ENCODE results near the gene TRIM45.

The TRIM45 gene

GRCh38 chr1:117166076-117166475, 44.5 kb upstream of the TRIM45 start:
- Histone ChIP-seq H2AFZ (ENCODE audit: low read depth, low read length) (no peak overlapping the region), H3K27me3 (ENCODE audit: control insufficient read depth in 1 of 2, insufficient read depth in 1 of 2, low read length in 2 of 2) (peaks cover 0 to 5% of the 10 kb centered on the region in 2 experiments), H3K27ac (ENCODE audit: low read length, poor library complexity, severe bottlenecking) (no peak overlapping the region), H3K4ac (ENCODE audit: low read depth in 1 of 2, low read length in 2 of 2) (no peak overlapping the region), H3K9ac (ENCODE audit: low read length) (no peak overlapping the region), H3K36me3 (ENCODE audit: control insufficient read depth in 1 of 2, insufficient read depth in 2 of 2, low read depth in 1 of 2, low read length in 2 of 2) (no peaks in the 10 kb centered on the region), H2AK5ac (ENCODE audit: low read length, severe bottlenecking) (no peak overlapping the region), H3K4me2 (ENCODE audit: low read length, poor library complexity, severe bottlenecking) (no peak overlapping the region), H3K14ac (ENCODE audit: low read length in 2 of 2) (no peak overlapping the region), H3K4me1 (ENCODE audit: control insufficient read depth, insufficient read depth, low read depth, low read length) (peaks cover 10% of the 10 kb centered on the region), H4K8ac (ENCODE audit: low read length) (no peak overlapping the region), H3K23ac (ENCODE audit: low read length in 2 of 2) (no peak overlapping the region), H2BK120ac (ENCODE audit: low read depth, low read length) (no peak overlapping the region), H4K91ac (ENCODE audit: low read length) (no peak overlapping the region), H3K79me1 (replicated peaks; ENCODE audit: low read length, poor library complexity, severe bottlenecking) (no peaks in the 10 kb centered on the region), H3K18ac (ENCODE audit: low read depth in 1 of 2, low read length in 2 of 2) (no peak overlapping the region), H2BK12ac (ENCODE audit: low read length in 2 of 2) (no peak overlapping the region), H2BK5ac (ENCODE audit: low read depth, low read length, poor library complexity, severe bottlenecking) (no peak overlapping the region), H3K9me3 (ENCODE audit: control insufficient read depth, low read length) (no peaks in the 10 kb centered on the region), H3K4me3 (ENCODE audit: insufficient read depth in 1 of 2, low read depth in 1 of 2, low read length in 2 of 2) (no peak overlapping the region), H2BK15ac (ENCODE audit: low read depth, poor library complexity, severe bottlenecking) (no peak overlapping the region)
- no CpG with 5 or more reads among the region's 2 CpGs for WGBS
- DNase-seq, result peak; percentile 95

- Histone ChIP-seq H3K36me3 (ENCODE audit: control insufficient read depth in 1 of 2, insufficient read depth in 2 of 2, low read depth in 1 of 2, low read length in 2 of 2) (no peaks in the 10 kb centered on the region), H3K79me1 (replicated peaks; ENCODE audit: low read length, poor library complexity, severe bottlenecking) (no peaks in the 10 kb centered on the region), H3K4me2 (ENCODE audit: low read length, poor library complexity, severe bottlenecking) (no peak overlapping the region), H4K8ac (ENCODE audit: low read length) (no peak overlapping the region), H2AFZ (ENCODE audit: low read depth, low read length) (no peak overlapping the region), H3K4me3 (ENCODE audit: insufficient read depth in 1 of 2, low read depth in 1 of 2, low read length in 2 of 2) (no peak overlapping the region), H3K9me3 (ENCODE audit: control insufficient read depth, low read length) (no peaks in the 10 kb centered on the region), H2BK15ac (ENCODE audit: low read depth, poor library complexity, severe bottlenecking) (no peak overlapping the region), H3K4ac (ENCODE audit: low read depth in 1 of 2, low read length in 2 of 2) (no peak overlapping the region), H2BK5ac (ENCODE audit: low read depth, low read length, poor library complexity, severe bottlenecking) (no peak overlapping the region), H2BK12ac (ENCODE audit: low read length in 2 of 2) (no peak overlapping the region), H3K27me3 (ENCODE audit: control insufficient read depth in 1 of 2, insufficient read depth in 1 of 2, low read length in 2 of 2) (peaks cover 0 to 7% of the 10 kb centered on the region in 2 experiments), H3K27ac (ENCODE audit: low read length, poor library complexity, severe bottlenecking) (no peak overlapping the region), H2AK5ac (ENCODE audit: low read length, severe bottlenecking) (peak overlapping the region; percentile 7), H3K9ac (ENCODE audit: low read length) (no peak overlapping the region), H3K14ac (ENCODE audit: low read length in 2 of 2) (no peak overlapping the region), H4K91ac (ENCODE audit: low read length) (no peak overlapping the region), H3K23ac (ENCODE audit: low read length in 2 of 2) (no peak overlapping the region), H3K18ac (ENCODE audit: low read depth in 1 of 2, low read length in 2 of 2) (no peak overlapping the region), H2BK120ac (ENCODE audit: low read depth, low read length) (no peak overlapping the region), H3K4me1 (ENCODE audit: control insufficient read depth, insufficient read depth, low read depth, low read length) (peaks cover 5% of the 10 kb centered on the region)
- no peak for DNase-seq
- WGBS, result 96% methylated on average over 4 of the region's 4 CpGs
Measured at GRCh38 chr1:117164209-117164608, 42.7 kb upstream of the TRIM45 start.

GRCh38 chr1:117162816-117163215, 41.3 kb upstream of the TRIM45 start:
- no peak overlapping the region for H2BK5ac ChIP-seq (ENCODE audit: low read depth, low read length, poor library complexity, severe bottlenecking)

GRCh38 chr1:117161887-117162286, 40.3 kb upstream of the TRIM45 start:
- Histone ChIP-seq H3K36me3 (ENCODE audit: control insufficient read depth in 1 of 2, insufficient read depth in 2 of 2, low read depth in 1 of 2, low read length in 2 of 2) (no peaks in the 10 kb centered on the region), H4K8ac (ENCODE audit: low read length) (no peak overlapping the region), H3K27ac (ENCODE audit: low read length, poor library complexity, severe bottlenecking) (peak overlapping the region; percentile 57), H3K14ac (ENCODE audit: low read length in 2 of 2) (no peak overlapping the region), H3K79me1 (replicated peaks; ENCODE audit: low read length, poor library complexity, severe bottlenecking) (no peaks in the 10 kb centered on the region), H3K23ac (ENCODE audit: low read length in 2 of 2) (no peak overlapping the region), H4K91ac (ENCODE audit: low read length) (no peak overlapping the region), H3K9me3 (ENCODE audit: control insufficient read depth, low read length) (no peaks in the 10 kb centered on the region), H3K18ac (ENCODE audit: low read depth in 1 of 2, low read length in 2 of 2) (no peak overlapping the region), H2BK12ac (ENCODE audit: low read length in 2 of 2) (no peak overlapping the region), H3K4me3 (ENCODE audit: insufficient read depth in 1 of 2, low read depth in 1 of 2, low read length in 2 of 2) (no peak overlapping the region), H2AFZ (ENCODE audit: low read depth, low read length) (no peak overlapping the region), H2AK5ac (ENCODE audit: low read length, severe bottlenecking) (no peak overlapping the region), H3K27me3 (ENCODE audit: control insufficient read depth in 1 of 2, insufficient read depth in 1 of 2, low read length in 2 of 2) (peaks cover 0 to 7% of the 10 kb centered on the region in 2 experiments), H2BK15ac (ENCODE audit: low read depth, poor library complexity, severe bottlenecking) (no peak overlapping the region), H2BK5ac (ENCODE audit: low read depth, low read length, poor library complexity, severe bottlenecking) (no peak overlapping the region), H2BK120ac (ENCODE audit: low read depth, low read length) (no peak overlapping the region), H3K9ac (ENCODE audit: low read length) (no peak overlapping the region), H3K4me2 (ENCODE audit: low read length, poor library complexity, severe bottlenecking) (no peak overlapping the region), H3K4ac (ENCODE audit: low read depth in 1 of 2, low read length in 2 of 2) (no peak overlapping the region), H3K4me1 (ENCODE audit: control insufficient read depth, insufficient read depth, low read depth, low read length) (peaks cover 5% of the 10 kb centered on the region)
- no peak for DNase-seq
- 85% methylated on average over 1 of the region's 1 CpG for WGBS

More at GRCh38 chr1:117162816-117163215, 41.3 kb upstream of the TRIM45 start:
- DNase-seq, result peak; percentile 32
- Histone ChIP-seq H3K18ac (ENCODE audit: low read depth in 1 of 2, low read length in 2 of 2) (no peak overlapping the region), H3K14ac (ENCODE audit: low read length in 2 of 2) (no peak overlapping the region), H3K9me3 (ENCODE audit: control insufficient read depth, low read length) (no peaks in the 10 kb centered on the region), H4K8ac (ENCODE audit: low read length) (no peak overlapping the region), H2AFZ (ENCODE audit: low read depth, low read length) (no peak overlapping the region), H3K23ac (ENCODE audit: low read length in 2 of 2) (no peak overlapping the region), H3K27ac (ENCODE audit: low read length, poor library complexity, severe bottlenecking) (no peak overlapping the region), H3K4me3 (ENCODE audit: insufficient read depth in 1 of 2, low read depth in 1 of 2, low read length in 2 of 2) (no peak overlapping the region), H3K9ac (ENCODE audit: low read length) (no peak overlapping the region), H3K4me1 (ENCODE audit: control insufficient read depth, insufficient read depth, low read depth, low read length) (peaks cover 5% of the 10 kb centered on the region), H2BK12ac (ENCODE audit: low read length in 2 of 2) (no peak overlapping the region), H3K27me3 (ENCODE audit: control insufficient read depth in 1 of 2, insufficient read depth in 1 of 2, low read length in 2 of 2) (peaks cover 0 to 7% of the 10 kb centered on the region in 2 experiments), H2AK5ac (ENCODE audit: low read length, severe bottlenecking) (peak overlapping the region; percentile 96), H2BK120ac (ENCODE audit: low read depth, low read length) (no peak overlapping the region), H4K91ac (ENCODE audit: low read length) (no peak overlapping the region), H3K4me2 (ENCODE audit: low read length, poor library complexity, severe bottlenecking) (peak overlapping the region; percentile 28), H3K79me1 (replicated peaks; ENCODE audit: low read length, poor library complexity, severe bottlenecking) (no peaks in the 10 kb centered on the region), H2BK15ac (ENCODE audit: low read depth, poor library complexity, severe bottlenecking) (no peak overlapping the region), H3K4ac (ENCODE audit: low read depth in 1 of 2, low read length in 2 of 2) (no peak overlapping the region), H3K36me3 (ENCODE audit: control insufficient read depth in 1 of 2, insufficient read depth in 2 of 2, low read depth in 1 of 2, low read length in 2 of 2) (no peaks in the 10 kb centered on the region)
- WGBS, result 73% methylated on average over 6 of the region's 6 CpGs

All from mesenchymal stem cell (in vitro differentiated cells and primary cell).